ENCODE results near the gene WARS2. TPM values are rescaled to one million over a fixed set of nuclear protein-coding genes. Genes with fewer than 3 reads are reported as not detected.

The WARS2 gene
- total and polyA plus RNA-seq, 12 donors = 5.1 to 35.9 (median 20.9) TPM

GRCh38 chr1:118987468-118988185 lies 152.8 kb downstream of the WARS2 start:
- intact Hi-C loops (cut with DNase I) = no loop called here
- peaks cover 99% of the 10 kb centered on the region for H3K27me3 ChIP-seq
- H3K9me3 ChIP-seq (replicated peaks in 1 of 3) = no peaks in the 10 kb centered on the region
- no peaks in the 10 kb centered on the region for H3K36me3 ChIP-seq (replicated peaks in 1 of 2)
- peaks cover 9 to 22% of the 10 kb centered on the region in 2 donors for H3K4me1 ChIP-seq (replicated peaks in 1 of 2)
- TF ChIP-seq POLR2A (IDR thresholded peaks at IDR 0.05) = no peak
- TF ChIP-seq CTCF (IDR thresholded peaks at IDR 0.05) = no peak
- H3K4me3 ChIP-seq = peak overlapping the region in 2 of 4 donors; percentile 20 to 49
- DNase-seq = no peak
- no peak overlapping the region for H3K27ac ChIP-seq
- 2 to 3% (median 2%) methylated on average over 29 to 65 of the region's 65 CpGs for WGBS, 4 donors

GRCh38 chr1:118986555-118987467 lies 153.6 kb downstream of the WARS2 start:
- TF ChIP-seq CTCF (IDR thresholded peaks at IDR 0.05) (no peak), POLR2A (IDR thresholded peaks at IDR 0.05) (no peak)
- peaks cover 9 to 22% of the 10 kb centered on the region in 2 donors for H3K4me1 ChIP-seq (replicated peaks in 1 of 2)
- intact Hi-C loops (cut with DNase I) = no loop called here
- no peak overlapping the region for H3K27ac ChIP-seq
- peaks cover 99% of the 10 kb centered on the region for H3K27me3 ChIP-seq
- DNase-seq = no peak
- H3K4me3 ChIP-seq = peak overlapping the region in 2 of 4 donors; percentile 20 to 49
- WGBS, 4 donors = 13 to 15% (median 14%) methylated on average over 41 to 42 of the region's 42 CpGs
- H3K9me3 ChIP-seq (replicated peaks in 1 of 3) = no peaks in the 10 kb centered on the region
- no peaks in the 10 kb centered on the region for H3K36me3 ChIP-seq (replicated peaks in 1 of 2)

GRCh38 chr1:118985640-118986554 lies 154.6 kb downstream of the WARS2 start:
- 15 to 20% (median 18%) methylated on average over 34 of the region's 34 CpGs for WGBS, 4 donors
- intact Hi-C loops (cut with DNase I) = no loop called here
- no peak for TF ChIP-seq POLR2A (IDR thresholded peaks at IDR 0.05)
- no peak for TF ChIP-seq CTCF (IDR thresholded peaks at IDR 0.05)

More at GRCh38 chr1:118985640-118986554, 154.6 kb downstream of the WARS2 start:
- Histone ChIP-seq H3K27ac (no peak overlapping the region), H3K4me3 (no peak overlapping the region), H3K36me3 (replicated peaks in 1 of 2) (no peaks in the 10 kb centered on the region), H3K4me1 (replicated peaks in 1 of 2) (peaks cover 9 to 22% of the 10 kb centered on the region in 2 donors), H3K27me3 (peaks cover 96% of the 10 kb centered on the region), H3K9me3 (replicated peaks in 1 of 3) (no peaks in the 10 kb centered on the region)
- DNase-seq = no peak

All from adrenal gland (tissue), 12 donors.